ENCODE measurements around the gene OR6F1. TPM values are rescaled to one million over a fixed set of nuclear protein-coding genes. Genes with fewer than 3 reads are reported as not detected.
"Not testable (repeated sequence)": the region's sequence is repeated elsewhere in the genome, so short reads cannot be mapped to it uniquely, and the experiment has no call there.

OR6F1 gene
- polyA plus RNA-seq, 1 of the 3 experiments (the other 2 are of a cell fraction) = not detected

DNA sequence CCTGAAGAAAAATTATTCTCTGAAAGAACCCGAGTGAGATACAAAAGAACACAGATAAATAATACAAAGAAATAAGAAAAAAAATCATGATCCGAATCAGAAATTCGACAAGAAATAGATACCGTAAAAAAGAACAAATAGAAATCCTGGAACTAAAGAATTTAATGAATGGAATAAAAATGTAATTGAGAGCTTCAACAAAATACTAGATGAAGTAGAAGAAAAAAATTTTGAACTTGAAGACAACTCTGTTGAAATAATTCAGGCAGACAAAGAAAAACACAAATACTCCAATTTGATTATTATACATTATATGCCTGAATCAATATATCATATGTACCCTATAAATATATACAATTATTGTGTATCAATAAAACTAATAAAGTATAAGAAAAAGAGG, 4.8 kb upstream of the OR6F1 start:
- TF ChIP-seq MXI1 (IDR thresholded peaks at IDR 0.05; ENCODE audit: low read depth, low read length) (no peak), TEAD4 (IDR thresholded peaks at IDR 0.05; ENCODE audit: borderline replicate concordance, insufficient read depth) (no peak), JUND (IDR thresholded peaks at IDR 0.05) (no peak), YY1 (IDR thresholded peaks at IDR 0.05; ENCODE audit: low read depth) (no peak)
- TF ChIP-seq, protein P1, sequence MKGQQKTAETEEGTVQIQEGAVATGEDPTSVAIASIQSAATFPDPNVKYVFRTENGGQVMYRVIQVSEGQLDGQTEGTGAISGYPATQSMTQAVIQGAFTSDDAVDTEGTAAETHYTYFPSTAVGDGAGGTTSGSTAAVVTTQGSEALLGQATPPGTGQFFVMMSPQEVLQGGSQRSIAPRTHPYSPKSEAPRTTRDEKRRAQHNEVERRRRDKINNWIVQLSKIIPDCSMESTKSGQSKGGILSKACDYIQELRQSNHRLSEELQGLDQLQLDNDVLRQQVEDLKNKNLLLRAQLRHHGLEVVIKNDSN (IDR thresholded peaks at IDR 0.05; ENCODE audit: borderline replicate concordance, low read depth) = no peak
- TF ChIP-seq, protein P2, sequence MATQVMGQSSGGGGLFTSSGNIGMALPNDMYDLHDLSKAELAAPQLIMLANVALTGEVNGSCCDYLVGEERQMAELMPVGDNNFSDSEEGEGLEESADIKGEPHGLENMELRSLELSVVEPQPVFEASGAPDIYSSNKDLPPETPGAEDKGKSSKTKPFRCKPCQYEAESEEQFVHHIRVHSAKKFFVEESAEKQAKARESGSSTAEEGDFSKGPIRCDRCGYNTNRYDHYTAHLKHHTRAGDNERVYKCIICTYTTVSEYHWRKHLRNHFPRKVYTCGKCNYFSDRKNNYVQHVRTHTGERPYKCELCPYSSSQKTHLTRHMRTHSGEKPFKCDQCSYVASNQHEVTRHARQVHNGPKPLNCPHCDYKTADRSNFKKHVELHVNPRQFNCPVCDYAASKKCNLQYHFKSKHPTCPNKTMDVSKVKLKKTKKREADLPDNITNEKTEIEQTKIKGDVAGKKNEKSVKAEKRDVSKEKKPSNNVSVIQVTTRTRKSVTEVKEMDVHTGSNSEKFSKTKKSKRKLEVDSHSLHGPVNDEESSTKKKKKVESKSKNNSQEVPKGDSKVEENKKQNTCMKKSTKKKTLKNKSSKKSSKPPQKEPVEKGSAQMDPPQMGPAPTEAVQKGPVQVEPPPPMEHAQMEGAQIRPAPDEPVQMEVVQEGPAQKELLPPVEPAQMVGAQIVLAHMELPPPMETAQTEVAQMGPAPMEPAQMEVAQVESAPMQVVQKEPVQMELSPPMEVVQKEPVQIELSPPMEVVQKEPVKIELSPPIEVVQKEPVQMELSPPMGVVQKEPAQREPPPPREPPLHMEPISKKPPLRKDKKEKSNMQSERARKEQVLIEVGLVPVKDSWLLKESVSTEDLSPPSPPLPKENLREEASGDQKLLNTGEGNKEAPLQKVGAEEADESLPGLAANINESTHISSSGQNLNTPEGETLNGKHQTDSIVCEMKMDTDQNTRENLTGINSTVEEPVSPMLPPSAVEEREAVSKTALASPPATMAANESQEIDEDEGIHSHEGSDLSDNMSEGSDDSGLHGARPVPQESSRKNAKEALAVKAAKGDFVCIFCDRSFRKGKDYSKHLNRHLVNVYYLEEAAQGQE (IDR thresholded peaks at IDR 0.05; ENCODE audit: low read depth, low read length) = no peak
- TF ChIP-seq, protein P3, sequence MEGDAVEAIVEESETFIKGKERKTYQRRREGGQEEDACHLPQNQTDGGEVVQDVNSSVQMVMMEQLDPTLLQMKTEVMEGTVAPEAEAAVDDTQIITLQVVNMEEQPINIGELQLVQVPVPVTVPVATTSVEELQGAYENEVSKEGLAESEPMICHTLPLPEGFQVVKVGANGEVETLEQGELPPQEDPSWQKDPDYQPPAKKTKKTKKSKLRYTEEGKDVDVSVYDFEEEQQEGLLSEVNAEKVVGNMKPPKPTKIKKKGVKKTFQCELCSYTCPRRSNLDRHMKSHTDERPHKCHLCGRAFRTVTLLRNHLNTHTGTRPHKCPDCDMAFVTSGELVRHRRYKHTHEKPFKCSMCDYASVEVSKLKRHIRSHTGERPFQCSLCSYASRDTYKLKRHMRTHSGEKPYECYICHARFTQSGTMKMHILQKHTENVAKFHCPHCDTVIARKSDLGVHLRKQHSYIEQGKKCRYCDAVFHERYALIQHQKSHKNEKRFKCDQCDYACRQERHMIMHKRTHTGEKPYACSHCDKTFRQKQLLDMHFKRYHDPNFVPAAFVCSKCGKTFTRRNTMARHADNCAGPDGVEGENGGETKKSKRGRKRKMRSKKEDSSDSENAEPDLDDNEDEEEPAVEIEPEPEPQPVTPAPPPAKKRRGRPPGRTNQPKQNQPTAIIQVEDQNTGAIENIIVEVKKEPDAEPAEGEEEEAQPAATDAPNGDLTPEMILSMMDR (IDR thresholded peaks at IDR 0.05) = no peak
- 4% methylated on average over 4 of the region's 4 CpGs for WGBS (ENCODE audit: low lambda C conversion rate)
- Histone ChIP-seq H3K4me1 (ENCODE audit: control insufficient read depth in 1 of 2, insufficient read depth in 2 of 2, low read depth in 1 of 2, low read length in 1 of 2) (no peaks in the 10 kb centered on the region), H3K9ac (no peak overlapping the region), H3K4me3 (ENCODE audit: low read depth in 2 of 2, low read length in 1 of 2) (no peak overlapping the region), H3K79me2 (ENCODE audit: insufficient read depth) (no peaks in the 10 kb centered on the region), H4K20me1 (ENCODE audit: insufficient read depth) (no peaks in the 10 kb centered on the region), H3K4me2 (no peak overlapping the region), H3K27me3 (ENCODE audit: insufficient read depth) (no peaks in the 10 kb centered on the region), H3K27ac (ENCODE audit: low read depth in 2 of 2, low read length in 1 of 2) (no peak overlapping the region), H2AFZ (ENCODE audit: low read depth) (no peak overlapping the region), H3K36me3 (replicated peaks in 1 of 2; ENCODE audit: control insufficient read depth in 1 of 2, insufficient read depth in 2 of 2, low read length in 1 of 2) (no peaks in the 10 kb centered on the region), H3K9me2 (no peaks in the 10 kb centered on the region), H3F3A (replicated peaks; ENCODE audit: insufficient read depth) (no peaks in the 10 kb centered on the region), H3K9me3 (no peaks in the 10 kb centered on the region; the same call in 1 of the 2 replicates)
- ChIA-PET CTCF (no interaction called here), POLR2A (no interaction called here)
- no peak for DNase-seq

DNA sequence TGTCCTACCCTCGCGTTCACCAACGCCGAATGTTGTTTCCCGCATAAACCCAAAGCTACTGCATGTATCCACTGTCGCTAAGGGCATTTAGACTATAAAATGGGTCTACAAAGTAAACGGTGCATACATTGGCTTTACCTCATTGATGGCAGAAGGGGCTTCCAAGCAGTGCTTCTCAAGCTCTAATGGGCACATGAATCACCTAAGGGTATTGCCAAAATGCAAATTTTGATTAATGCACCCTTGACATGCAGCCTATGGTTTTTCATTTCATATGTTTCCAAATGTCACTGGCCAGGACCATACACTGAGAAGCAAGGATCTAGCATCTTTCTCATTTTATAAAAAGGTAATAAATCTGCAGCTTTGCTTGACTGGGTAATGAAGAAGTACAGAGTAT, 2.7 kb downstream of the OR6F1 start:
- no peak for DNase-seq
- ChIA-PET CTCF (no interaction called here), POLR2A (no interaction called here)
- Histone ChIP-seq H3K4me2 (no peak overlapping the region), H3K4me3 (ENCODE audit: low read depth in 2 of 2, low read length in 1 of 2) (no peak overlapping the region), H3K9ac (no peak overlapping the region), H3K27ac (ENCODE audit: low read depth in 2 of 2, low read length in 1 of 2) (no peak overlapping the region), H3K9me3 (no peaks in the 10 kb centered on the region), H2AFZ (ENCODE audit: low read depth) (no peak overlapping the region), H3K36me3 (replicated peaks in 1 of 2; ENCODE audit: control insufficient read depth in 1 of 2, insufficient read depth in 2 of 2, low read length in 1 of 2) (no peaks in the 10 kb centered on the region), H3F3A (replicated peaks; ENCODE audit: insufficient read depth) (no peaks in the 10 kb centered on the region), H3K27me3 (ENCODE audit: insufficient read depth) (no peaks in the 10 kb centered on the region), H3K4me1 (ENCODE audit: control insufficient read depth in 1 of 2, insufficient read depth in 2 of 2, low read depth in 1 of 2, low read length in 1 of 2) (no peaks in the 10 kb centered on the region), H3K79me2 (ENCODE audit: insufficient read depth) (no peaks in the 10 kb centered on the region), H3K9me2 (no peaks in the 10 kb centered on the region), H4K20me1 (ENCODE audit: insufficient read depth) (no peaks in the 10 kb centered on the region)
- 2% methylated on average over 7 of the region's 7 CpGs for WGBS (ENCODE audit: low lambda C conversion rate)
- TF ChIP-seq RAD21 (IDR thresholded peaks at IDR 0.05; ENCODE audit: low read length) (no peak), RCOR1 (IDR thresholded peaks at IDR 0.05; ENCODE audit: low read length) (no peak), MXI1 (IDR thresholded peaks at IDR 0.05; ENCODE audit: low read depth, low read length) (no peak), TCF12 (IDR thresholded peaks at IDR 0.05) (no peak), POLR2AphosphoS5 (IDR thresholded peaks at IDR 0.05; ENCODE audit: low read depth, low read length) (no peak), FOXM1 (IDR thresholded peaks at IDR 0.05; ENCODE audit: low read depth) (no peak), YY1 (IDR thresholded peaks at IDR 0.05; ENCODE audit: low read depth) (no peak), CHD2 (IDR thresholded peaks at IDR 0.05; ENCODE audit: low read length, partially characterized antibody) (no peak)
- TF ChIP-seq, protein P4, sequence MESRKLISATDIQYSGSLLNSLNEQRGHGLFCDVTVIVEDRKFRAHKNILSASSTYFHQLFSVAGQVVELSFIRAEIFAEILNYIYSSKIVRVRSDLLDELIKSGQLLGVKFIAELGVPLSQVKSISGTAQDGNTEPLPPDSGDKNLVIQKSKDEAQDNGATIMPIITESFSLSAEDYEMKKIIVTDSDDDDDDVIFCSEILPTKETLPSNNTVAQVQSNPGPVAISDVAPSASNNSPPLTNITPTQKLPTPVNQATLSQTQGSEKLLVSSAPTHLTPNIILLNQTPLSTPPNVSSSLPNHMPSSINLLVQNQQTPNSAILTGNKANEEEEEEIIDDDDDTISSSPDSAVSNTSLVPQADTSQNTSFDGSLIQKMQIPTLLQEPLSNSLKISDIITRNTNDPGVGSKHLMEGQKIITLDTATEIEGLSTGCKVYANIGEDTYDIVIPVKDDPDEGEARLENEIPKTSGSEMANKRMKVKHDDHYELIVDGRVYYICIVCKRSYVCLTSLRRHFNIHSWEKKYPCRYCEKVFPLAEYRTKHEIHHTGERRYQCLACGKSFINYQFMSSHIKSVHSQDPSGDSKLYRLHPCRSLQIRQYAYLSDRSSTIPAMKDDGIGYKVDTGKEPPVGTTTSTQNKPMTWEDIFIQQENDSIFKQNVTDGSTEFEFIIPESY (IDR thresholded peaks at IDR 0.05; ENCODE audit: borderline replicate concordance, low read depth) = no peak

DNA sequence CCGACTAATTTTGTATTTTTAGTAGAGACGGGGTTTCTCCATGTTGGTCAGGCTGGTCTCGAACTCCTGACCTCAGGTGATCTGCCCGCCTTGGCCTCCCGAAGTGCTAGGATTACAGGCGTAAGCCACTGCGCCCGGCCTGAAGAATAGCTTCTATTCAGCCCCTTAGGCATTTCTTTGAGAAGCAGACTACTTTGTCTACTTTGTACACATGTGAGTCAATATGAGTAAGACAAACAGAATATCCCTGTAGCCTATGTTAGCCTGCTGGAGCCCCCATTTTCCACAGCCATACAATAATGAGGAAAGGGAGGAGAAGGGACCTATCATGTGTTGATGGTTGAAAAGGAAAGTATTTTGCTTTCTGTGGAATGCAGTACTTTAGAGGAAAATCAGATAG, 5.8 kb downstream of the OR6F1 start:
- H3K9me2 ChIP-seq; H3K79me2 ChIP-seq (ENCODE audit: insufficient read depth); H3F3A ChIP-seq (replicated peaks; ENCODE audit: insufficient read depth); H4K20me1 ChIP-seq (ENCODE audit: insufficient read depth); H3K4me1 ChIP-seq (ENCODE audit: control insufficient read depth in 1 of 2, insufficient read depth in 2 of 2, low read depth in 1 of 2, low read length in 1 of 2); H3K4me2 ChIP-seq; H3K9ac ChIP-seq; H3K27ac ChIP-seq (ENCODE audit: low read depth in 2 of 2, low read length in 1 of 2); DNase-seq; POLR2A ChIA-PET; CTCF ChIA-PET; H3K9me3 ChIP-seq; H3K4me3 ChIP-seq (ENCODE audit: low read depth in 2 of 2, low read length in 1 of 2); H3K36me3 ChIP-seq (replicated peaks in 1 of 2; ENCODE audit: control insufficient read depth in 1 of 2, insufficient read depth in 2 of 2, low read length in 1 of 2); H2AFZ ChIP-seq (ENCODE audit: low read depth); H3K27me3 ChIP-seq (ENCODE audit: insufficient read depth): not testable (repeated sequence)
- WGBS (ENCODE audit: low lambda C conversion rate) = under 1% methylated on average over 8 of the region's 8 CpGs
